ENCODE data around the gene CAB39.

Gene CAB39

DNA sequence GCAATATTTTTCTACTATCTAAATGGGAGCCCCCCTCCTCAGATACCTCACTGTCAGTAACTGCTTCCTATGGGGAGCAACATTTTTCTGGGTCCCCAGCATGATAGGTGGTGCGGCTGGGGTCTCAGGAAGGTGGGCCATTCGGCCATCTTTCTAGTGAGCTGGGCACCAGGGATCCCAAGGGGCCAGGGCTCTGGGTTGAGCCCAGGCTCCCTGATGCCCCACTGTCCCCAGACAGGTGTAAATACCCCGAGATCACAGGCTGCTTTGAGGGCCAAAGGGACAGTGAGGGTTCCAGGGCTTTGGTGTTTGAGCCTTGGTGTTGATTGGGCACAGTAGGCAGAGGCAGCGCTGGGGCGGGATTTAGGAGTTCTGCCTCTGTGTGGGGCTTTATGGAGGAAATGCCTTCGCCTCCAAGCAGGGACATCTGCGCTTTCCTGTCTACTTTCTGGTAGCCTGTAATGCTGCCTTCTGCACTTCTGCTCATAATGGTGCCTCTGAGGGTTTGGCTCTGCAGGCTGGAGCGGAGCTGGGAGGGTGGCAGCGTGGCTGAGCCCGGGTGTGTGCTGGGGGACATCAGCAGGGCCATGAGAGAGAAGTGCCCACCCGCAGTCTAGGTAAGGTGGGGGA is 157.4 kb downstream of the CAB39 start:
- H3K4me3 ChIP-seq (ENCODE audit: severe bottlenecking), result no peak overlapping the region

More for the DNA sequence above, 157.4 kb downstream of the CAB39 start:
- Histone ChIP-seq H3K9me3 (ENCODE audit: severe bottlenecking) (no peaks in the 10 kb centered on the region), H3K36me3 (ENCODE audit: low read depth) (no peaks in the 10 kb centered on the region; the same call in 1 of the 2 replicates), H3K27me3 (ENCODE audit: insufficient read depth, poor library complexity, severe bottlenecking) (no peaks in the 10 kb centered on the region), H3K4me1 (ENCODE audit: insufficient read depth, poor library complexity, severe bottlenecking) (no peaks in the 10 kb centered on the region), H3K27ac (ENCODE audit: poor library complexity, severe bottlenecking) (no peak overlapping the region)
- no peak for TF ChIP-seq CTCF (IDR thresholded peaks at IDR 0.05; ENCODE audit: poor library complexity, severe bottlenecking)
- ATAC-seq (ENCODE audit: low read depth) (no peak), DNase-seq (ENCODE audit: low spot score) (no peak)
